Measurements from ENCODE around the gene STK39.

Gene STK39

GRCh38 chr2:168155680-168156079 lies 91.7 kb downstream of the STK39 start:
- DNase-seq (ENCODE audit: low read depth in 1 of 2, low spot score in 1 of 2), result no peak
- no peaks in the 10 kb centered on the region for H3K27me3 ChIP-seq (ENCODE audit: insufficient read depth, poor library complexity, severe bottlenecking)
- TF ChIP-seq, protein P1, sequence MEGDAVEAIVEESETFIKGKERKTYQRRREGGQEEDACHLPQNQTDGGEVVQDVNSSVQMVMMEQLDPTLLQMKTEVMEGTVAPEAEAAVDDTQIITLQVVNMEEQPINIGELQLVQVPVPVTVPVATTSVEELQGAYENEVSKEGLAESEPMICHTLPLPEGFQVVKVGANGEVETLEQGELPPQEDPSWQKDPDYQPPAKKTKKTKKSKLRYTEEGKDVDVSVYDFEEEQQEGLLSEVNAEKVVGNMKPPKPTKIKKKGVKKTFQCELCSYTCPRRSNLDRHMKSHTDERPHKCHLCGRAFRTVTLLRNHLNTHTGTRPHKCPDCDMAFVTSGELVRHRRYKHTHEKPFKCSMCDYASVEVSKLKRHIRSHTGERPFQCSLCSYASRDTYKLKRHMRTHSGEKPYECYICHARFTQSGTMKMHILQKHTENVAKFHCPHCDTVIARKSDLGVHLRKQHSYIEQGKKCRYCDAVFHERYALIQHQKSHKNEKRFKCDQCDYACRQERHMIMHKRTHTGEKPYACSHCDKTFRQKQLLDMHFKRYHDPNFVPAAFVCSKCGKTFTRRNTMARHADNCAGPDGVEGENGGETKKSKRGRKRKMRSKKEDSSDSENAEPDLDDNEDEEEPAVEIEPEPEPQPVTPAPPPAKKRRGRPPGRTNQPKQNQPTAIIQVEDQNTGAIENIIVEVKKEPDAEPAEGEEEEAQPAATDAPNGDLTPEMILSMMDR (IDR thresholded peaks at IDR 0.05; ENCODE audit: insufficient read depth, low read length), result no peak
- no peak for TF ChIP-seq REST (IDR thresholded peaks at IDR 0.05; ENCODE audit: insufficient replicate concordance, low read depth)
- no peak for TF ChIP-seq POLR2AphosphoS5 (IDR thresholded peaks at IDR 0.05; ENCODE audit: low read depth)
- TF ChIP-seq SPI1 (IDR thresholded peaks at IDR 0.05; ENCODE audit: borderline replicate concordance, low read depth), result no peak
- no peak for TF ChIP-seq GABPA (IDR thresholded peaks at IDR 0.05; ENCODE audit: low read depth)
- no peak overlapping the region for H3K27ac ChIP-seq (replicated peaks)
- H3K4me3 ChIP-seq (replicated peaks; ENCODE audit: insufficient read depth, low read length), result no peak overlapping the region

DNA sequence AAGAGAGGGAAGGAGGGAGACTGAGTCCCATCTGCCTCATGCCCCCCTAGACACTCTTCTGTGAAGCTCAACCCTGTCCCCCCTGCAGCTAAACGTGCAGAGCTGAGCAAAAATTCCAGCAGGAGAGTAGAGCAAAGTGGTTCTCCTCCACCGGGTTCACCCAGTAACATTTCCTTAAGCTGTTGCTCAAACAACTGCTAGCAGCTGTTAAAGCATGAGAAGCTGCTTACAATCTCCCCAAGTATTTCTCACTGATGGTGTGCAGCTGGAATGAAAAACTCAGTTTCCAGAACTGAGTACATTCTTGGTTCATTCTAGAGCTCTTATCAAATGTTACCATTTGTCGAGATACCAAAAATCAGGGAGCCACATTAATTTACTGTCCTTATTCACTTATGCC lies 92.3 kb downstream of the STK39 start:
- Histone ChIP-seq H3K4me3 (replicated peaks; ENCODE audit: insufficient read depth, low read length) (no peak overlapping the region), H3K27ac (replicated peaks) (no peak overlapping the region), H3K27me3 (ENCODE audit: insufficient read depth, poor library complexity, severe bottlenecking) (no peaks in the 10 kb centered on the region)
- TF ChIP-seq POLR2AphosphoS5 (IDR thresholded peaks at IDR 0.05; ENCODE audit: low read depth) (no peak), SPI1 (IDR thresholded peaks at IDR 0.05; ENCODE audit: borderline replicate concordance, low read depth) (no peak), GABPA (IDR thresholded peaks at IDR 0.05; ENCODE audit: low read depth) (no peak), REST (IDR thresholded peaks at IDR 0.05; ENCODE audit: insufficient replicate concordance, low read depth) (no peak)
- TF ChIP-seq, protein P1 (IDR thresholded peaks at IDR 0.05; ENCODE audit: insufficient read depth, low read length), result no peak
- no peak for DNase-seq (ENCODE audit: low read depth in 1 of 2, low spot score in 1 of 2)

DNA sequence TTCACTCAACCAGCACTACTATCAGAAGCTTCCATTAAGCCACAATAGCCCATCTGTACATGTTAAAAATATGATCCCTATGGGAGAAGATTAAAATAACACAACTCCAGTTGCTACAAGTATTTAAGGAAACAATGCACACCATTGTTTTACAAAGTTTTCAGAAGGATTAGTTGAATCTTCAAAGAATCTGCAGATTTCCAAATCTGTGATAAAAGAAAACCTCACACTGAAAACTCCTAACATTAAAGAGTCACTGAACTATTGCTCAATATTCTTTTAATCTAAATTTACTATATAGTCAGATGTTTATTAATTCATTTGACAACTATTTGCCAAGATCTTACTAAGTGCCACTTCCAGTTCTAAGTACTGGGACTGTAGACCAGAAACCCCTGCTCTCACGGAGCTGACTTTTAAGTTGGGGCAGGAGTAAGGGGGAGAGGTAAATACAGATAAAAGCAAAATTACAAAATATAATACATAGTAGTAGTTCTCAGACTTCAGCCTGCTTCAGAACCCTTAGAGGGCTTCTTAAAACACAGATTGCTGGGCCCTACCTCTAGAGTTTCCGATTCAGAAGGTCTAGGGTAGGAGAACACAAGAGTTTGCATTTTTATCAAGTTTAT lies 94.4 kb downstream of the STK39 start:
- no peak for DNase-seq (ENCODE audit: low read depth in 1 of 2, low spot score in 1 of 2)
- TF ChIP-seq, protein P1 (IDR thresholded peaks at IDR 0.05; ENCODE audit: insufficient read depth, low read length), result no peak
- TF ChIP-seq REST (IDR thresholded peaks at IDR 0.05; ENCODE audit: insufficient replicate concordance, low read depth) (no peak), GABPA (IDR thresholded peaks at IDR 0.05; ENCODE audit: low read depth) (no peak)
- no peak overlapping the region for H3K27ac ChIP-seq (replicated peaks)

More for the DNA sequence above, 94.4 kb downstream of the STK39 start:
- Histone ChIP-seq H3K27me3 (ENCODE audit: insufficient read depth, poor library complexity, severe bottlenecking) (no peaks in the 10 kb centered on the region), H3K4me3 (replicated peaks; ENCODE audit: insufficient read depth, low read length) (no peak overlapping the region)

Data from HL-60 (cell line).